HepG2 (cell line): ENCODE data around the gene TPM3. TPM values are rescaled to one million over a fixed set of nuclear protein-coding genes. Genes with fewer than 3 reads are reported as not detected.
A peak's percentile ranks its signal among the peaks of the same experiment; 100 is the strongest.

Experiments
- AKNA ChIP-seq: sonication (generic); formaldehyde crosslinking; IDR thresholded peaks from 2 replicates; pipeline ENCODE4 v1.4.0; 2020; ENCODE audit warnings: missing genetic modification reagents, borderline replicate concordance
- CCDC6 ChIP-seq: sonication (generic); formaldehyde crosslinking; IDR thresholded peaks from 2 replicates; pipeline ENCODE4 v1.8.1; 2022; ENCODE audit warnings: mild to moderate bottlenecking, missing genetic modification reagents, moderate library complexity
- GLMP ChIP-seq: sonication (generic); formaldehyde crosslinking; IDR thresholded peaks from 2 replicates; pipeline ENCODE4 v1.9.0; 2021; ENCODE audit warnings: missing genetic modification reagents, mild to moderate bottlenecking, borderline replicate concordance
- HDAC6 ChIP-seq: fragments of 200-600 bp; sonication (generic); IDR thresholded peaks from 2 replicates; pipeline ENCODE4 v1.7.0; 2017; ENCODE audit warnings: mild to moderate bottlenecking, antibody characterized with exemption, low read length, low read depth
- MAF1 ChIP-seq: sonication (generic); formaldehyde crosslinking; IDR thresholded peaks from 2 replicates; pipeline ENCODE4 v1.5.0; 2020; ENCODE audit warnings: missing genetic modification reagents, borderline replicate concordance
- RAD21 ChIP-seq: fragments of 450-650 bp; formaldehyde crosslinking; IDR thresholded peaks from 2 replicates; pipeline ENCODE4 v1.5.0; 2020; ENCODE audit warnings: mild to moderate bottlenecking
- RBAK ChIP-seq: sonication (generic); formaldehyde crosslinking; IDR thresholded peaks from 2 replicates; pipeline ENCODE4 v1.5.1; 2020; ENCODE audit warnings: mild to moderate bottlenecking, missing genetic modification reagents
- RFX3 ChIP-seq: IDR thresholded peaks from 2 replicates; pipeline ENCODE4 v1.6.1; 2016; ENCODE audit warnings: missing biosample characterization, missing genetic modification reagents
- SNAPC2 ChIP-seq: sonication (generic); formaldehyde crosslinking; IDR thresholded peaks from 2 replicates; pipeline ENCODE4 v1.8.1; 2022; ENCODE audit warnings: mild to moderate bottlenecking, missing genetic modification reagents
- SPEN ChIP-seq: sonication (generic); formaldehyde crosslinking; IDR thresholded peaks from 2 replicates; pipeline ENCODE4 v1.5.1; 2020; ENCODE audit warnings: low read depth, mild to moderate bottlenecking, missing genetic modification reagents
- ZNF225 ChIP-seq: sonication (generic); formaldehyde crosslinking; IDR thresholded peaks from 2 replicates; pipeline ENCODE4 v1.4.0; 2020; ENCODE audit warnings: mild to moderate bottlenecking, missing genetic modification reagents
- ZNF232 ChIP-seq: sonication (generic); formaldehyde crosslinking; IDR thresholded peaks from 2 replicates; pipeline ENCODE4 v1.4.0; 2020; ENCODE audit warnings: missing genetic modification reagents, borderline replicate concordance
- ZNF263 ChIP-seq: sonication (generic); formaldehyde crosslinking; IDR thresholded peaks from 2 replicates; pipeline ENCODE4 v1.4.0; 2020; ENCODE audit warnings: missing genetic modification reagents
- ZNF556 ChIP-seq: sonication (generic); formaldehyde crosslinking; IDR thresholded peaks from 2 replicates; pipeline ENCODE4 v1.4.0; 2020; ENCODE audit warnings: mild to moderate bottlenecking, missing genetic modification reagents, borderline replicate concordance
- ZNF780A ChIP-seq: sonication (generic); formaldehyde crosslinking; IDR thresholded peaks from 2 replicates; pipeline ENCODE4 v1.8.0; 2022; ENCODE audit warnings: mild to moderate bottlenecking, missing genetic modification reagents, moderate library complexity
- ZNF816 ChIP-seq: sonication (generic); formaldehyde crosslinking; IDR thresholded peaks from 2 replicates; pipeline ENCODE4 v1.8.0; 2022; ENCODE audit warnings: missing genetic modification reagents, mild to moderate bottlenecking, borderline replicate concordance
- ZSCAN29 ChIP-seq: sonication (generic); formaldehyde crosslinking; conservative IDR thresholded peaks from 2 replicates; pipeline ENCODE4 v1.4.0; 2020; ENCODE audit warnings: mild to moderate bottlenecking, missing genetic modification reagents
- polyA plus RNA-seq, 8 experiments: library from polyadenylated mRNA; depleted of rRNA in 3 of 8; stranded (reverse) in 7 of 8; unstranded in 1 of 8; fragments of >200 nt; fragmentation: Illumina TruSeq in 4 of 8; extraction: Trizol in 4 of 8; gene quantifications; 2 replicates each; pipeline versions ENCODE4 v1.2.1 to v1.2.3, GENCODE V29; 2011 to 2016; ENCODE audit warnings: low read depth in 4 of 8, missing spikeins in 1 of 8, mixed read lengths in 1 of 8; ENCODE audit not compliant: insufficient read depth in 1 of 8
- total RNA-seq, 5 experiments: library from RNA; depleted of rRNA; stranded (reverse); fragments of >200 nt; fragmentation: Illumina TruSeq; extraction: Trizol; gene quantifications; 2 replicates each; pipeline ENCODE4 v1.2.3, GENCODE V29; 2016; ENCODE audit warnings: low read depth in 1 of 5
- TF ChIP-seq, protein P1 (sequence below): IDR thresholded peaks from 2 replicates; pipeline ENCODE4 v1.6.1; 2018; ENCODE audit warnings: missing genetic modification reagents, mild to moderate bottlenecking, missing compliant biosample characterization

Gene TPM3
- total and polyA plus RNA-seq, 2 of the 13 experiments (the other 11 are each of a cell fraction or from before 2014, with no cell fraction given): 160 to 307 TPM

GRCh38 chr1:154183046-154183915 is 8.6 kb downstream of the TPM3 start (continued):
- TF ChIP-seq ZNF556 (no peak), ZNF816 (CRISPR knock-in tag) (no peak), HDAC6 (no peak), CCDC6 (CRISPR knock-in tag) (peak; percentile 71; the same call in 1 of the 2 replicates), ZNF263 (CRISPR knock-in tag) (peak; percentile 87; the same call in 1 of the 2 replicates), SNAPC2 (CRISPR knock-in tag) (no peak; the same call in 1 of the 2 replicates), ZNF780A (CRISPR knock-in tag) (peak; percentile 73; the same call in 1 of the 2 replicates), RBAK (CRISPR knock-in tag) (no peak), RAD21 (no peak), ZNF225 (CRISPR knock-in tag) (peak; percentile 82), RFX3 (CRISPR knock-in tag) (peak; percentile 88), SPEN (peak; percentile 86), GLMP (CRISPR knock-in tag) (no peak), MAF1 (CRISPR knock-in tag) (no peak), ZNF232 (CRISPR knock-in tag) (0 out of 2 replicates have a peak, but pooled peaks have one; percentile 29), AKNA (CRISPR knock-in tag) (no peak), ZSCAN29 (CRISPR knock-in tag) (no peak)
- TF ChIP-seq, protein P1, sequence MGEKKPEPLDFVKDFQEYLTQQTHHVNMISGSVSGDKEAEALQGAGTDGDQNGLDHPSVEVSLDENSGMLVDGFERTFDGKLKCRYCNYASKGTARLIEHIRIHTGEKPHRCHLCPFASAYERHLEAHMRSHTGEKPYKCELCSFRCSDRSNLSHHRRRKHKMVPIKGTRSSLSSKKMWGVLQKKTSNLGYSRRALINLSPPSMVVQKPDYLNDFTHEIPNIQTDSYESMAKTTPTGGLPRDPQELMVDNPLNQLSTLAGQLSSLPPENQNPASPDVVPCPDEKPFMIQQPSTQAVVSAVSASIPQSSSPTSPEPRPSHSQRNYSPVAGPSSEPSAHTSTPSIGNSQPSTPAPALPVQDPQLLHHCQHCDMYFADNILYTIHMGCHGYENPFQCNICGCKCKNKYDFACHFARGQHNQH (CRISPR knock-in tag): peak; percentile 88
